ENCODE measurements around the gene ZBTB7C. TPM values are rescaled to one million over a fixed set of nuclear protein-coding genes. Genes with fewer than 3 reads are reported as not detected.

Gene ZBTB7C
- total and polyA plus RNA-seq, 2 donors (not counting 1 experiment from before 2014, with no cell fraction given), result not detected

- H3K27me3 ChIP-seq (replicated peaks in 1 of 4; ENCODE audit: control extremely low read depth in 1 of 4, control insufficient read depth in 3 of 4, insufficient read depth in 4 of 4, low read length in 3 of 4), result no peaks in the 10 kb centered on the region
- H3K9me3 Mint-ChIP-seq (ENCODE audit: insufficient read depth), result no peaks in the 10 kb centered on the region
- H3K4me3 ChIP-seq (ENCODE audit: control extremely low read depth in 1 of 5, extremely low read depth in 1 of 5, insufficient read depth in 1 of 5, low read depth in 2 of 5, low read length in 4 of 5), result no peak overlapping the region
- no peak overlapping the region for H3K4me3 Mint-ChIP-seq
- TF ChIP-seq EZH2 (IDR thresholded peaks at IDR 0.05; ENCODE audit: borderline replicate concordance, insufficient read depth, low read depth, low read length, poor library complexity, severe bottlenecking), result no peak
- TF ChIP-seq CTCF (IDR thresholded peaks at IDR 0.05), result no peak
- H3K4me1 ChIP-seq (ENCODE audit: control insufficient read depth in 2 of 2, insufficient read depth in 2 of 2, low read length in 2 of 2), result no peaks in the 10 kb centered on the region
- H4K20me1 ChIP-seq (ENCODE audit: control insufficient read depth, insufficient read depth, low read length, poor library complexity, severe bottlenecking), result no peaks in the 10 kb centered on the region
- ChIA-PET POLR2A (no interaction called here), CTCF (no interaction called here)
- no peaks in the 10 kb centered on the region for H3K79me2 ChIP-seq (ENCODE audit: control insufficient read depth, insufficient read depth, low read length)
- H3K36me3 ChIP-seq (replicated peaks in 1 of 2; ENCODE audit: control extremely low read depth in 1 of 2, control insufficient read depth in 1 of 2, extremely low read depth in 1 of 2, insufficient read depth in 2 of 2, low read length in 1 of 2), result no peaks in the 10 kb centered on the region
- ATAC-seq (ENCODE audit: low read depth) (no peak), DNase-seq (no peak)
- peaks cover 26% of the 10 kb centered on the region for H3K27me3 Mint-ChIP-seq
- H3K27ac ChIP-seq (ENCODE audit: low read length in 2 of 2), result no peak overlapping the region
- intact Hi-C loops (cut with micrococcal nuclease), result no loop called here
- no peak overlapping the region for H3K27ac Mint-ChIP-seq
- H3K4me2 ChIP-seq (replicated peaks; ENCODE audit: low read depth, low read length, poor library complexity, severe bottlenecking), result no peak overlapping the region
- WGBS (ENCODE audit: insufficient coverage), result 70% methylated on average over 2 of the region's 2 CpGs
- no peaks in the 10 kb centered on the region for H3K9me3 ChIP-seq (ENCODE audit: control extremely low read depth in 1 of 3, control insufficient read depth in 2 of 3, insufficient read depth in 1 of 3, low read length in 2 of 3)
- no peak overlapping the region for H2AFZ ChIP-seq (ENCODE audit: insufficient read depth, low read depth, low read length, poor library complexity, severe bottlenecking)
- no peak overlapping the region for H3K9ac ChIP-seq (ENCODE audit: low read length)
- H3K4me1 Mint-ChIP-seq, result no peaks in the 10 kb centered on the region
Observed at GRCh38 chr18:48323151-48323550, 86.0 kb downstream of the ZBTB7C start.

- peaks cover 27% of the 10 kb centered on the region for H3K27me3 Mint-ChIP-seq
- WGBS (ENCODE audit: insufficient coverage), result 71% methylated on average over 1 of the region's 7 CpGs
Observed at GRCh38 chr18:48321536-48321935, 87.6 kb downstream of the ZBTB7C start.

More at GRCh38 chr18:48321536-48321935, 87.6 kb downstream of the ZBTB7C start:
- ChIA-PET POLR2A (no interaction called here), CTCF (no interaction called here)
- Histone ChIP-seq H3K36me3 (replicated peaks in 1 of 2; ENCODE audit: control extremely low read depth in 1 of 2, control insufficient read depth in 1 of 2, extremely low read depth in 1 of 2, insufficient read depth in 2 of 2, low read length in 1 of 2) (no peaks in the 10 kb centered on the region), H3K4me1 (ENCODE audit: control insufficient read depth in 2 of 2, insufficient read depth in 2 of 2, low read length in 2 of 2) (no peaks in the 10 kb centered on the region), H2AFZ (ENCODE audit: insufficient read depth, low read depth, low read length, poor library complexity, severe bottlenecking) (no peak overlapping the region), H3K27me3 (replicated peaks in 1 of 4; ENCODE audit: control extremely low read depth in 1 of 4, control insufficient read depth in 3 of 4, insufficient read depth in 4 of 4, low read length in 3 of 4) (no peaks in the 10 kb centered on the region), H3K4me2 (replicated peaks; ENCODE audit: low read depth, low read length, poor library complexity, severe bottlenecking) (no peak overlapping the region), H3K4me3 (ENCODE audit: control extremely low read depth in 1 of 5, extremely low read depth in 1 of 5, insufficient read depth in 1 of 5, low read depth in 2 of 5, low read length in 4 of 5) (no peak overlapping the region), H4K20me1 (ENCODE audit: control insufficient read depth, insufficient read depth, low read length, poor library complexity, severe bottlenecking) (no peaks in the 10 kb centered on the region), H3K79me2 (ENCODE audit: control insufficient read depth, insufficient read depth, low read length) (no peaks in the 10 kb centered on the region), H3K9ac (ENCODE audit: low read length) (no peak overlapping the region), H3K9me3 (ENCODE audit: control extremely low read depth in 1 of 3, control insufficient read depth in 2 of 3, insufficient read depth in 1 of 3, low read length in 2 of 3) (no peaks in the 10 kb centered on the region), H3K27ac (ENCODE audit: low read length in 2 of 2) (no peak overlapping the region)
- no peaks in the 10 kb centered on the region for H3K9me3 Mint-ChIP-seq (ENCODE audit: insufficient read depth)
- ATAC-seq (ENCODE audit: low read depth) (no peak), DNase-seq (no peak)
- TF ChIP-seq CTCF (IDR thresholded peaks at IDR 0.05), result no peak
- no peak for TF ChIP-seq EZH2 (IDR thresholded peaks at IDR 0.05; ENCODE audit: borderline replicate concordance, insufficient read depth, low read depth, low read length, poor library complexity, severe bottlenecking)
- no peak overlapping the region for H3K4me3 Mint-ChIP-seq
- intact Hi-C loops (cut with micrococcal nuclease), result no loop called here
- no peaks in the 10 kb centered on the region for H3K4me1 Mint-ChIP-seq
- H3K27ac Mint-ChIP-seq, result no peak overlapping the region

Data from B cell (primary cell).